ENCODE data around the gene MYDGF.
"Not testable (repeated sequence)": the region's sequence is repeated elsewhere in the genome, so short reads cannot be mapped to it uniquely, and the experiment has no call there.

The MYDGF gene

GRCh38 chr19:4699826-4700692 is 29.9 kb upstream of the MYDGF start:
- DNase-seq: no peak

- no peak for DNase-seq
Measured at GRCh38 chr19:4697304-4697703, 27.2 kb upstream of the MYDGF start.

GRCh38 chr19:4695224-4695731 is 25.1 kb upstream of the MYDGF start:
- DNase-seq: no peak

- DNase-seq: no peak
Measured at GRCh38 chr19:4694211-4694987, 24.3 kb upstream of the MYDGF start.

- DNase-seq: no peak
Measured at GRCh38 chr19:4693471-4694121, 23.5 kb upstream of the MYDGF start.

- DNase-seq: no peak
Measured at GRCh38 chr19:4693078-4693350, 22.9 kb upstream of the MYDGF start.

GRCh38 chr19:4692251-4693077 is 22.3 kb upstream of the MYDGF start:
- peak; percentile 64 for DNase-seq

GRCh38 chr19:4691373-4691772 is 21.2 kb upstream of the MYDGF start:
- DNase-seq: no peak

GRCh38 chr19:4690361-4690760 is 20.2 kb upstream of the MYDGF start:
- no peak for DNase-seq

- no peak for DNase-seq
Measured at GRCh38 chr19:4689403-4689802, 19.3 kb upstream of the MYDGF start.

GRCh38 chr19:4688587-4688986 is 18.4 kb upstream of the MYDGF start:
- no peak for DNase-seq

- no peak for DNase-seq
Measured at GRCh38 chr19:4687396-4687795, 17.3 kb upstream of the MYDGF start.

- DNase-seq: no peak
Measured at GRCh38 chr19:4686700-4687099, 16.6 kb upstream of the MYDGF start.

- no peak for DNase-seq
Measured at GRCh38 chr19:4684312-4685095, 14.4 kb upstream of the MYDGF start.

- DNase-seq: no peak
Measured at GRCh38 chr19:4682417-4683200, 12.5 kb upstream of the MYDGF start.

GRCh38 chr19:4680021-4680420 is 9.9 kb upstream of the MYDGF start:
- DNase-seq: not testable (repeated sequence)

- peak; percentile 84 for DNase-seq
Measured at GRCh38 chr19:4678881-4679790, 9.0 kb upstream of the MYDGF start.

GRCh38 chr19:4676955-4677731 is 7.0 kb upstream of the MYDGF start:
- DNase-seq: peak; percentile 76

GRCh38 chr19:4675346-4675745 is 5.2 kb upstream of the MYDGF start:
- no peak for DNase-seq
